Activated naive CD8-positive, alpha-beta T cell treated with anti-CD3 and anti-CD28 coated beads, Interleukin-2, amount 10 ng/mL, durations not matched to agents 7 days and 5 days (primary cell): ENCODE measurements around the gene KXD1. TPM values are rescaled to one million over a fixed set of nuclear protein-coding genes. Genes with fewer than 3 reads are reported as not detected.

ENCODE experiments used
- ATAC-seq: fragments of 150-1000 bp; cut with Tn5 transposase; one replicate; pipeline ENCODE4 v1.10.0; 2021; ENCODE audit warnings: low read depth, moderate library complexity
- POLR2A ChIA-PET: fragments of 350-600 bp; sonication (Branson Sonifier 250); formaldehyde crosslinking; loops from one replicate; lab custom pipeline; 2021; ENCODE audit warnings: antibody characterized with exemption; lab: Charles Lee
- DNase-seq: peaks from one replicate; pipeline ENCODE4 v3.0.0; 2021
- H3K27ac Mint-ChIP-seq: one replicate; pipeline ENCODE4 v1.8.0; 2022; ENCODE audit warnings: mild to moderate bottlenecking, mixed read lengths
- H3K27me3 Mint-ChIP-seq: one replicate; pipeline ENCODE4 v1.8.0; 2022; ENCODE audit warnings: mild to moderate bottlenecking, moderate library complexity, mixed read lengths
- H3K36me3 Mint-ChIP-seq: one replicate; pipeline ENCODE4 v1.8.0; 2021; ENCODE audit warnings: mild to moderate bottlenecking, mixed read lengths
- H3K4me1 Mint-ChIP-seq: one replicate; pipeline ENCODE4 v1.8.0; 2021; ENCODE audit warnings: mixed read lengths
- H3K4me3 Mint-ChIP-seq: one replicate; pipeline ENCODE4 v1.8.0; 2022; ENCODE audit warnings: mild to moderate bottlenecking, moderate library complexity, mixed read lengths
- H3K9me3 Mint-ChIP-seq: one replicate; pipeline ENCODE4 v1.8.0; 2021; ENCODE audit warnings: mixed read lengths
- total RNA-seq, 2 experiments: library from RNA; stranded (reverse); gene quantifications; one replicate each; pipeline ENCODE4 v1.2.3, GENCODE V29; 2021

The KXD1 gene
- total RNA-seq, 2 experiments from 2014 or later = 96.7 to 105 TPM

- Mint-ChIP-seq H3K36me3 (no peaks in the 10 kb centered on the region), H3K4me3 (no peak overlapping the region), H3K4me1 (peaks cover 4% of the 10 kb centered on the region), H3K9me3 (no peaks in the 10 kb centered on the region), H3K27ac (no peak overlapping the region), H3K27me3 (peaks cover 41% of the 10 kb centered on the region)
- DNase-seq (no peak), ATAC-seq (no peak)
- POLR2A ChIA-PET = no interaction called here
Measured at GRCh38 chr19:18601875-18602274, 44.2 kb downstream of the KXD1 start.

GRCh38 chr19:18603255-18603957 is 45.7 kb downstream of the KXD1 start:
- POLR2A ChIA-PET = interaction anchor here (0.6 kb wide), 2 partner anchors 18 to 33 kb away, joined by 3 read pairs; no protein-coding TSS in a partner anchor
- Mint-ChIP-seq H3K4me1 (peaks cover 4% of the 10 kb centered on the region), H3K27me3 (peaks cover 56% of the 10 kb centered on the region), H3K4me3 (no peak overlapping the region), H3K36me3 (no peaks in the 10 kb centered on the region), H3K9me3 (no peaks in the 10 kb centered on the region), H3K27ac (no peak overlapping the region)
- ATAC-seq (peak; percentile 58), DNase-seq (no peak)

- ATAC-seq (no peak), DNase-seq (no peak)
- no peaks in the 10 kb centered on the region for H3K36me3 Mint-ChIP-seq
- peaks cover 4% of the 10 kb centered on the region for H3K4me1 Mint-ChIP-seq
- H3K9me3 Mint-ChIP-seq = no peaks in the 10 kb centered on the region
- peaks cover 64% of the 10 kb centered on the region for H3K27me3 Mint-ChIP-seq
- POLR2A ChIA-PET = no interaction called here
- H3K27ac Mint-ChIP-seq = no peak overlapping the region
- no peak overlapping the region for H3K4me3 Mint-ChIP-seq
Measured at GRCh38 chr19:18603958-18604819, 46.5 kb downstream of the KXD1 start.

- H3K36me3 Mint-ChIP-seq = no peaks in the 10 kb centered on the region
- peaks cover 70% of the 10 kb centered on the region for H3K27me3 Mint-ChIP-seq
- H3K4me3 Mint-ChIP-seq = no peak overlapping the region
- DNase-seq (no peak), ATAC-seq (no peak)
- H3K4me1 Mint-ChIP-seq = peaks cover 4% of the 10 kb centered on the region
- POLR2A ChIA-PET = no interaction called here
- H3K27ac Mint-ChIP-seq = no peak overlapping the region
- no peaks in the 10 kb centered on the region for H3K9me3 Mint-ChIP-seq
Measured at GRCh38 chr19:18604820-18605159, 47.1 kb downstream of the KXD1 start.

- Mint-ChIP-seq H3K4me1 (peaks cover 4% of the 10 kb centered on the region), H3K36me3 (no peaks in the 10 kb centered on the region), H3K27me3 (peaks cover 74% of the 10 kb centered on the region), H3K27ac (no peak overlapping the region), H3K9me3 (no peaks in the 10 kb centered on the region), H3K4me3 (no peak overlapping the region)
- ATAC-seq (no peak), DNase-seq (no peak)
- POLR2A ChIA-PET = no interaction called here
Measured at GRCh38 chr19:18605196-18605545, 47.5 kb downstream of the KXD1 start.

- Mint-ChIP-seq H3K4me3 (no peak overlapping the region), H3K4me1 (peaks cover 4% of the 10 kb centered on the region), H3K9me3 (no peaks in the 10 kb centered on the region), H3K36me3 (no peaks in the 10 kb centered on the region), H3K27me3 (peaks cover 78% of the 10 kb centered on the region), H3K27ac (no peak overlapping the region)
- DNase-seq = no peak
- ATAC-seq = no peak
- POLR2A ChIA-PET = no interaction called here
Measured at GRCh38 chr19:18605546-18606280, 48.0 kb downstream of the KXD1 start.

GRCh38 chr19:18606281-18607225 is 48.9 kb downstream of the KXD1 start, which contains the start of gene CRLF1:
TSS of gene CRLF1 (minus strand) at chr19:18606799. CDS start at chr19:18606656, 143 bp downstream.
- Mint-ChIP-seq H3K27ac (no peak within 1 kb of the TSS), H3K27me3 (peaks cover 78% of the 10 kb centered on the region), H3K4me3 (no peak within 1 kb of the TSS), H3K9me3 (no peaks in the 10 kb centered on the region), H3K36me3 (no peaks in the 10 kb centered on the region), H3K4me1 (peaks cover 8% of the 10 kb centered on the region)
- ATAC-seq = no peak
- no peak for DNase-seq
- POLR2A ChIA-PET = no interaction called here

- ATAC-seq = no peak
- no peak overlapping the region for H3K27ac Mint-ChIP-seq
- no peaks in the 10 kb centered on the region for H3K9me3 Mint-ChIP-seq
- POLR2A ChIA-PET = no interaction called here
- H3K4me1 Mint-ChIP-seq = peaks cover 10% of the 10 kb centered on the region
- no peaks in the 10 kb centered on the region for H3K36me3 Mint-ChIP-seq
- no peak overlapping the region for H3K4me3 Mint-ChIP-seq
- H3K27me3 Mint-ChIP-seq = peaks cover 77% of the 10 kb centered on the region
- no peak for DNase-seq
Measured at GRCh38 chr19:18607226-18608101, 49.8 kb downstream of the KXD1 start.

- H3K9me3 Mint-ChIP-seq = no peaks in the 10 kb centered on the region
- POLR2A ChIA-PET = no interaction called here
- H3K4me3 Mint-ChIP-seq = no peak overlapping the region
- peaks cover 74% of the 10 kb centered on the region for H3K27me3 Mint-ChIP-seq
- peaks cover 7% of the 10 kb centered on the region for H3K4me1 Mint-ChIP-seq
- DNase-seq = no peak
- no peak overlapping the region for H3K27ac Mint-ChIP-seq
- no peak for ATAC-seq
- H3K36me3 Mint-ChIP-seq = no peaks in the 10 kb centered on the region
Measured at GRCh38 chr19:18608102-18608804, 50.6 kb downstream of the KXD1 start.

GRCh38 chr19:18608805-18609716 is 51.4 kb downstream of the KXD1 start:
- Mint-ChIP-seq H3K4me1 (peaks cover 9% of the 10 kb centered on the region), H3K27ac (no peak overlapping the region), H3K4me3 (no peak overlapping the region), H3K27me3 (peaks cover 79% of the 10 kb centered on the region), H3K36me3 (no peaks in the 10 kb centered on the region), H3K9me3 (no peaks in the 10 kb centered on the region)
- no peak for DNase-seq
- no peak for ATAC-seq
- POLR2A ChIA-PET = no interaction called here

GRCh38 chr19:18609717-18610051 is 52.0 kb downstream of the KXD1 start:
- ATAC-seq (no peak), DNase-seq (no peak)
- Mint-ChIP-seq H3K4me3 (no peak overlapping the region), H3K4me1 (peaks cover 9% of the 10 kb centered on the region), H3K27me3 (peaks cover 80% of the 10 kb centered on the region), H3K36me3 (no peaks in the 10 kb centered on the region), H3K27ac (no peak overlapping the region), H3K9me3 (no peaks in the 10 kb centered on the region)
- POLR2A ChIA-PET = no interaction called here
